ENCODE data around the gene PACRG. TPM values are rescaled to one million over a fixed set of nuclear protein-coding genes. Genes with fewer than 3 reads are reported as not detected.

PACRG gene
- total and polyA plus RNA-seq, 2 of the 8 experiments (the other 6 are each of a cell fraction or from before 2014, with no cell fraction given): 0.44 to 0.54 TPM

DNA sequence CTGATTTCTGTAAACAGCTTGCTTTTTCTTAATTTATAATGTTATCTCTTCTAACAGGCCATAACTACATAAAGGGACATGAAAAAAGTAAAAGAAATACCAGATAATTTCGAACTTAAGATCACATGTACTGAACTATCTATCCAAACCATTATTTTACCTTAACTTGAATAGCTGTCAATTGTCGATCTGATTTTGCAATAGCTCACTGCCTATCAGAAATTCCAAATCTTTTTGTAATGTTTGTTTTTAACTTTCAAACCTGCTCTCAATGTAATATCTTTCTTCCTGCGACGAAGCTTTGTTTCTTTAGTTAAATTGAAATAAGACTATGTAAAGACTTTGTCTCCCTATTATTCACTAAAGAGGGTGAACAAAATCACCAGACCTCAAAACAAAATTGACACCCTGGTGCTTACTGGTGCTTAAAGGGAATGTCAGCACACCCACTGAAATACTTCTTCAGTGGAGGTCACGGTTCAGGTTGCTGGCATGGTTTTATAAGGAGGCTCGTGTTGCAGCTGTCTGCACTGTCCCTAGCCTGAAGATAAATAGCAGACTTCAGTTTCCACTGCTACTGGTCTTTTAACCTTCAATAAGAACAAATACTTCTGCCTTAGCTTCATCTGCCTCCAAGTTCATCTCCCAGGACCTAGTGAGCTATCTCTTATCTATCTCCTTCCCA lies 569.2 kb downstream of the PACRG start:
- ChIA-PET CTCF (ENCODE audit: partially characterized antibody) (interaction anchor here (2.2 kb wide), 2 partner anchors 12 to 56 kb away, joined by 5 to 7 read pairs; no protein-coding TSS in a partner anchor), POLR2A (ENCODE audit: partially characterized antibody) (no interaction called here)
- H4K91ac ChIP-seq (replicated peaks; ENCODE audit: insufficient read length, low read length): no peak overlapping the region
- H3K56ac ChIP-seq (replicated peaks; ENCODE audit: insufficient read length, low read depth, low read length): no peak overlapping the region
- no peak overlapping the region for H4K5ac ChIP-seq (ENCODE audit: insufficient read length, low read depth, low read length)
- H4K8ac ChIP-seq (ENCODE audit: extremely low read depth, insufficient read depth, low read length): no peak overlapping the region
- H3K27me3 ChIP-seq (replicated peaks in 1 of 4; ENCODE audit: control insufficient read depth in 3 of 4, extremely low read depth in 1 of 4, insufficient read depth in 3 of 4, low read length in 3 of 4): no peaks in the 10 kb centered on the region
- H3K4me2 ChIP-seq (ENCODE audit: insufficient read depth in 1 of 2, low read depth in 2 of 2, low read length in 2 of 2): no peak overlapping the region
- 92% methylated on average over 6 of the region's 6 CpGs; no CpG with 5 or more reads in 1 of the 2 experiments for WGBS, 2 experiments (ENCODE audit: extremely low coverage in 1 of 2, insufficient coverage in 1 of 2, insufficient read length in 1 of 2, insufficient replicate concordance in 2 of 2, low coverage in 1 of 2, low lambda C conversion rate in 2 of 2, missing lambda C conversion rate in 1 of 2)
- DNase-seq (ENCODE audit: low read depth in 1 of 2, low spot score in 2 of 2) (no peak), FAIRE-seq (no peak)
- H4K20me1 ChIP-seq (replicated peaks in 1 of 2; ENCODE audit: control insufficient read depth in 1 of 2, insufficient read depth in 2 of 2, low read length in 2 of 2): no peaks in the 10 kb centered on the region
- H3K9me3 ChIP-seq (ENCODE audit: insufficient read depth in 2 of 2, low read depth in 1 of 2, low read length in 1 of 2): 0 out of 4 replicates have a peak, but pooled peaks cover 0 to 3% of the 10 kb centered on the region in 2 experiments
- no peak overlapping the region for H2BK15ac ChIP-seq (ENCODE audit: low read length)
- no peak overlapping the region for H3K23ac ChIP-seq (ENCODE audit: insufficient read length)
- no peak overlapping the region for H3K27ac ChIP-seq (ENCODE audit: low read depth, low read length)
- no peak overlapping the region for H2AK5ac ChIP-seq (ENCODE audit: low read depth, low read length)
- H2BK20ac ChIP-seq (ENCODE audit: low read length): no peak overlapping the region
- no peak overlapping the region for H2AFZ ChIP-seq (ENCODE audit: low read length)
- no peak overlapping the region for H2BK120ac ChIP-seq (replicated peaks; ENCODE audit: low read depth, low read length)
- H3K4me3 ChIP-seq (ENCODE audit: extremely low read depth in 1 of 4, insufficient read depth in 2 of 4, low read depth in 3 of 4, low read length in 4 of 4): no peak overlapping the region
- no peaks in the 10 kb centered on the region for H3K36me3 ChIP-seq (ENCODE audit: control insufficient read depth in 2 of 4, insufficient read depth in 4 of 4, low read length in 3 of 4)
- H2BK12ac ChIP-seq (ENCODE audit: low read depth, low read length): no peak overlapping the region
- H3K23me2 ChIP-seq (ENCODE audit: low read depth, low read length): no peaks in the 10 kb centered on the region
- H3K9ac ChIP-seq (replicated peaks in 1 of 4; ENCODE audit: extremely low read depth in 1 of 4, low read depth in 3 of 4, low read length in 3 of 4): no peak overlapping the region
- H2BK5ac ChIP-seq (ENCODE audit: low read depth, low read length): no peak overlapping the region
- no peaks in the 10 kb centered on the region for H3K79me1 ChIP-seq (ENCODE audit: low read depth, low read length)
- no peak overlapping the region for H3K14ac ChIP-seq (ENCODE audit: insufficient read length)
- H3K4me1 ChIP-seq (replicated peaks in 1 of 4; ENCODE audit: control insufficient read depth in 3 of 4, insufficient read depth in 4 of 4, low read length in 3 of 4): no peaks in the 10 kb centered on the region
- H3K79me2 ChIP-seq (ENCODE audit: control insufficient read depth in 1 of 2, insufficient read depth in 2 of 2, low read length in 2 of 2): no peaks in the 10 kb centered on the region
- H3K4ac ChIP-seq (replicated peaks; ENCODE audit: insufficient read length, low read depth, low read length): no peak overlapping the region
- H3K18ac ChIP-seq (ENCODE audit: extremely low read depth, low read length): no peak overlapping the region
- no peak for TF ChIP-seq POLR2A (IDR thresholded peaks at IDR 0.05; ENCODE audit: control extremely low read depth in 1 of 2, low read depth in 2 of 2, low read length in 2 of 2)
- TF ChIP-seq KDM4A (IDR thresholded peaks at IDR 0.05; ENCODE audit: low read depth, low read length, severe bottlenecking): no peak
- TF ChIP-seq, protein P1, sequence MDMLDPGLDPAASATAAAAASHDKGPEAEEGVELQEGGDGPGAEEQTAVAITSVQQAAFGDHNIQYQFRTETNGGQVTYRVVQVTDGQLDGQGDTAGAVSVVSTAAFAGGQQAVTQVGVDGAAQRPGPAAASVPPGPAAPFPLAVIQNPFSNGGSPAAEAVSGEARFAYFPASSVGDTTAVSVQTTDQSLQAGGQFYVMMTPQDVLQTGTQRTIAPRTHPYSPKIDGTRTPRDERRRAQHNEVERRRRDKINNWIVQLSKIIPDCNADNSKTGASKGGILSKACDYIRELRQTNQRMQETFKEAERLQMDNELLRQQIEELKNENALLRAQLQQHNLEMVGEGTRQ (IDR thresholded peaks at IDR 0.05; ENCODE audit: low read length): no peak
- no peak for TF ChIP-seq JUND (IDR thresholded peaks at IDR 0.05; ENCODE audit: low read length)
- no peak for TF ChIP-seq JUN (IDR thresholded peaks at IDR 0.05; ENCODE audit: low read depth, low read length)
- TF ChIP-seq SIX5 (IDR thresholded peaks at IDR 0.05; ENCODE audit: low read depth, low read length): no peak
- no peak for TF ChIP-seq SP4 (IDR thresholded peaks at IDR 0.05; ENCODE audit: low read length)
- TF ChIP-seq YY1 (IDR thresholded peaks at IDR 0.05; ENCODE audit: low read depth, low read length): no peak
- no peak for TF ChIP-seq BRCA1 (IDR thresholded peaks at IDR 0.05; ENCODE audit: low read depth, low read length)
- TF ChIP-seq CBX5 (IDR thresholded peaks at IDR 0.05; ENCODE audit: low read depth, low read length): no peak
- no peak for TF ChIP-seq SP1 (IDR thresholded peaks at IDR 0.05; ENCODE audit: low read depth, low read length)
- no peak for TF ChIP-seq NRF1 (IDR thresholded peaks at IDR 0.05; ENCODE audit: low read depth, low read length)
- no peak for TF ChIP-seq KDM1A (IDR thresholded peaks at IDR 0.05; ENCODE audit: borderline replicate concordance, low read length)
- no peak for TF ChIP-seq GABPA (IDR thresholded peaks at IDR 0.05; ENCODE audit: borderline replicate concordance, insufficient read depth, low read length)
